Mesodermal cell (in vitro differentiated cells): ENCODE measurements around the gene OPCML.

Source experiments
- H3K27ac ChIP-seq: 2 replicates; pipeline ENCODE4 v1.7.0; 2013; ENCODE audit warnings: mild to moderate bottlenecking, low read depth, low read length, moderate library complexity; ENCODE audit not compliant: severe bottlenecking
- H3K36me3 ChIP-seq: 2 replicates; pipeline ENCODE4 v1.7.1; 2013; ENCODE audit warnings: mild to moderate bottlenecking, low read length, moderate library complexity; ENCODE audit not compliant: control insufficient read depth, insufficient read depth
- H3K4me1 ChIP-seq: one replicate; pipeline ENCODE4 v1.7.1; 2013; ENCODE audit warnings: mild to moderate bottlenecking, low read length; ENCODE audit not compliant: insufficient read depth, control insufficient read depth, poor library complexity, severe bottlenecking
- H3K4me3 ChIP-seq: 2 replicates; pipeline ENCODE4 v1.7.0; 2013; ENCODE audit warnings: low read length, control low read depth, mild to moderate bottlenecking; ENCODE audit not compliant: insufficient read depth, poor library complexity, severe bottlenecking; ENCODE audit errors: extremely low read depth
- H3K9me3 ChIP-seq: 2 replicates; pipeline ENCODE4 v1.7.1; 2013; ENCODE audit warnings: mild to moderate bottlenecking, low read length, moderate library complexity; ENCODE audit not compliant: control insufficient read depth
- WGBS, 2 experiments: methylation state at CpG; one replicate each; pipeline ENCODE4 v1.1.5; 2013; ENCODE audit warnings: missing lambda C conversion rate in 2 of 2; ENCODE audit not compliant: insufficient coverage in 2 of 2; 5-methylcytosine and 5-hydroxymethylcytosine counted together

OPCML gene

DNA sequence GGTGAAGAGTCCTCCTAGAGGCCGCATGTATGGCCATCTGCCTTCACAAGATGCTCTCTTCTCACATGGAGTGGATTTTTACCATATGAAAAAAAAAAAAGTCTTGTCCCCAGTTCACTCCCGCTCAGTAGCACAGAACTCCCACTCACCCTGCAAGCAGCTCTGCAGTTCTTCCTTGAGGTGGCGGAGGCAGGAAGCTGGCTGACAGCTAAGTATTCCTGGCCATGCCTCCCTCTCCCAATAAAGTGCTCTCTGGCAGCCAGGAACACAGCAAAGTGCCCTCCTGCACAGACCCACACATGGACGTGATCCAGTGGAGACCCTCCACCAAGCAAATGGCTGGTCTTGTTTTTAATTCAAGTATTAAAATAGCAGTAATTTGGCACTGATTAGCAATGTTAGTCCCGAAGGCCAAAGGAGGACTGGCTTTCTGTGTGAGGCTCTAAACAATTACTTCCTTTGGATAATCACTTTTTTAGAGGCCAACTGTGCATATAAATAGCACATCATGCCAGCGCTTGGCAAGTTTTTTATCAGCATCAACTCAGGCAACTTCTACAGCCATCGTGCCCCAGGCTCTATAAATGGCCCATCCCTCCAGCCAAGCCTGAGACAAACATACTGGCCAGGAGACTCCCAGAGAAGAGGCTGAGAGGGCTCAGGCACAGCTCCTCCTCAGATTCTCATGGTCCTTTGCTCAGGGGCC, 413.6 kb downstream of the OPCML start:
- Histone ChIP-seq H3K36me3 (no peaks in the 10 kb centered on the region), H3K4me3 (no peak overlapping the region), H3K27ac (no peak overlapping the region), H3K4me1 (no peaks in the 10 kb centered on the region), H3K9me3 (no peaks in the 10 kb centered on the region)
- WGBS, 2 experiments = 81 to 100% methylated on average over 4 to 6 of the region's 7 CpGs

DNA sequence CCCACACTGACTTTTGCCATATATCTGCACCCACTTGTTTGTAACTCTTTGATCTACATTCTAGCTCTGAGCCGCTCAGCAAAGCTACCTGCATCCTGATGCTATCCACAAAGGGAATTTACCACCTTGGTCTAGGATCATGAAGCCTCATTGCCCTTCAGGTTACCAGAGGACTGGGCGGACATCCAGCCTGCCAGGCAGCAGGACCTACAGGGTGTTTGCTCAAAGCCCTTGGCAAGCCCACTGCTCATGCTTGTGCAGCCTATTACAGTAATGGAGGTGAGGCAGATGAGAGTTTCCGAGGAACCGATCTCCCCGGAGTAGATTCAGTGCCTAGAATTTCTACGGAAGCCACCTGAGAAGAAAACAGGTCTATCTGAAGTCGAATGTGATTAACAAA, 417.2 kb downstream of the OPCML start:
- Histone ChIP-seq H3K4me1 (no peaks in the 10 kb centered on the region), H3K4me3 (no peak overlapping the region), H3K27ac (no peak overlapping the region), H3K36me3 (no peaks in the 10 kb centered on the region), H3K9me3 (no peaks in the 10 kb centered on the region)
- 89 to 95% methylated on average over 5 of the region's 7 CpGs for WGBS, 2 experiments

DNA sequence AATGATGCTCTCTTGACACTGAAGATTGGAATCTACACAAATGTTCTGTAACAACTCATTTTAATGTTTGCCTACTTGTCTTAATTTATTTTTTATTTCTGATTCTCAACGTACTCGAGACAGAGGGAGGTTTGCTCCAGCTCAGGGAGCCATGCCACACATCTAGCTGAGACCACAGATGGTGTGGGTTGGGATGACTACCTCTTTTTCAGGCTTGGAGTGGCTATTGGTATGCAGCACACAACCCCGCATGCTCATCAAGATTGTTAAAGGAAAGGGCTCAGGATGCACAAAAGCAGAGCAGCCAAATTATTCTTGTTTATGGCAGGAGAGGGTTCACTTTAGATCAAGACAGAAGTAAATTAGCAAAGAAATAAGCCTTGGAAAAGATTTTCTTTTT, 424.5 kb downstream of the OPCML start:
- 61 to 86% methylated on average over 1 to 3 of the region's 3 CpGs for WGBS, 2 experiments
- Histone ChIP-seq H3K36me3 (no peaks in the 10 kb centered on the region), H3K4me3 (no peak overlapping the region), H3K4me1 (no peaks in the 10 kb centered on the region), H3K9me3 (no peaks in the 10 kb centered on the region), H3K27ac (no peak overlapping the region)

DNA sequence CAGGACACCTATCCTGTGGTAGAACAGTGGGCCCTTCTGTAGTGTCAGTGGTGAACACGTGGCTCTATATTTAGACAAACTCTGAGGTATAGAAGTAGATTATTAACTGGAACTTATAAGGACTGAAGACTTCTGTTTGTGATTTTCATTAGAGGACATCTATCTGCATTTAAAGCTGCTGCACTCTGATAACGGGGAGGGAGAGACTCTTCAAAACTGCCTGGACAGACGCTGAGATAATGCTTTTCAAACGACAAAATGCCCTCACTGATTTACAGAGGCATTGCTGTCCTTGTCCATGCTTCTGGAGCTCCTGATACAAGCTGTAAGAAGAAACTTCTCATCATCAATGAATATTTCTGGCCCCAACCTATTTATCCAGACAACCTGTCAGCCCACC, 425.2 kb downstream of the OPCML start:
- no peak overlapping the region for H3K4me3 ChIP-seq
- no peak overlapping the region for H3K27ac ChIP-seq
- no peaks in the 10 kb centered on the region for H3K9me3 ChIP-seq
- H3K36me3 ChIP-seq = no peaks in the 10 kb centered on the region
- 70 to 94% methylated on average over 3 to 4 of the region's 4 CpGs for WGBS, 2 experiments
- no peaks in the 10 kb centered on the region for H3K4me1 ChIP-seq

DNA sequence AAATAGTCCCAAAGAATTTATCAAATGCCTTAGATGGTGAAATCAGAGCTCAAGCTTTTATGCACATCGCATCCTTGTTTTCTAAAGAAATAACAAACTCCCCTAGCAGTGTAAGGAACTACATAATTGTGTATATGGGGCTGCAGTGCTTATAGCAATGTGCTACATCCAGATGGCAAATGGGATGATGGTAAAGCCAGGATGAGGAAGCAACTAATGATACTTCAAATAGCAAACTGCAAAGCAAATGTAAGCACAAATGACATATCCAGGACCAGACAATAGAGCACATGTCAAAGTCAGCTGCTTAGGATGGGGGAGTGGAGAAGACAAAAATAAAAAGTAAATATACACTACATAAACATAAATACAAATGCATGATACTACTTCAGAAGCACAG, 425.9 kb downstream of the OPCML start:
- Histone ChIP-seq H3K36me3 (no peaks in the 10 kb centered on the region), H3K4me1 (no peaks in the 10 kb centered on the region), H3K9me3 (no peaks in the 10 kb centered on the region), H3K4me3 (no peak overlapping the region), H3K27ac (no peak overlapping the region)
- WGBS, 2 experiments = no CpG with 5 or more reads among the region's 1 CpG

DNA sequence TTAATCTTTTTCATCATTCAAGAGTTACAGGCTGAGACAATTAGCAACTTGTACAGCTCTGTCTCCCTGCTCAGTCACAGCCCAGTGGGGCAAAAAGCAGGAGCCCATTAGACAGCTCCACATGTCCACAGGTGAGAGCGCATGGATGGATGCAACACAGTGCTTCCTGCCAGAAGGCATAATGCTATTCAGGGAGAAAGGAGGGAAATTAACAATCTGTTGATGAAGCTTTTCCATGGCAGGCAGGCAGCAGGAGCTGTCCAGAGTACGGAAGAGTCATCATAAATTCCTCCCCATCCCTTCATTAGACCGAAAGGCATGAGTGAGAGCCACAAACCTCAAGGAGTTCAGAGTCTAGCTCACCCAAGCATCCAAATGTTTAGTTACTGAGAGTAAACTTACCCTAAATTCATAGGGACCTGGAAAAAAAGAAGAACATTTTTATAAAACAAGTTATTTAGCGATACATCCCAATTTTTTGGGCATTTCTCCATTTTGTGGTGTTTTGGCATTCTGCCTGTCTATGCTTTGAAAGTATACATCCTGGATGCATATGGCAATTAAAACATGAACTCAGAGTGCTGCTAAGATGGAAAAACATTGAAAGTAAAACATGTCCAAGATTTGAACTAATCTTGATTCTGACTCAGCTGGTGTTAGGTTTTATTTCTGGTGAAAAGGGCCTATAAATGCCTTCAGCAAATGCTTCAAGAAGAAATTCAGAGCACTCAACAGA, 428.1 kb downstream of the OPCML start:
- H3K27ac ChIP-seq = no peak overlapping the region
- no peaks in the 10 kb centered on the region for H3K4me1 ChIP-seq
- no peaks in the 10 kb centered on the region for H3K9me3 ChIP-seq
- no peaks in the 10 kb centered on the region for H3K36me3 ChIP-seq
- 70 to 92% methylated on average over 2 to 3 of the region's 4 CpGs for WGBS, 2 experiments
- no peak overlapping the region for H3K4me3 ChIP-seq

DNA sequence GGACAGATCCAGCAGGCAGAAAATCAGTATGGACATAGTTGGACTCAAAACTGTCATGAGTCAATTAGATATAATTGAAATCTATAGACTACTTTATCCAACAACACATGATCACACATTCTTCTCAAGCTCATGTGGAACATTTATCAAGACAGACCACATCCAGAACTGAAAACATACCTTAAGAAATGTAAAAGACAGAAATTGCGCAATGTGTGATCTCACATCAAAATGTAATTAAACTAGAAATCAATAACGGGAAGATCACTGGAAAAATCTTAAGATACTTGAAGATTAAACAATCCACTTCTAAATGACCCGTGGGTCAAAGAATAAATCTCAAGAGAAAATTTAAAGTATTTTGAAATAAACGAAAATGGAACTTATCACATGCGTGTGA, 435.3 kb downstream of the OPCML start:
- no peaks in the 10 kb centered on the region for H3K4me1 ChIP-seq
- no peaks in the 10 kb centered on the region for H3K9me3 ChIP-seq
- 100% methylated on average over 1 of the region's 5 CpGs; no CpG with 5 or more reads in 1 of the 2 experiments for WGBS, 2 experiments
- no peak overlapping the region for H3K27ac ChIP-seq
- H3K36me3 ChIP-seq = no peaks in the 10 kb centered on the region
- H3K4me3 ChIP-seq = no peak overlapping the region

DNA sequence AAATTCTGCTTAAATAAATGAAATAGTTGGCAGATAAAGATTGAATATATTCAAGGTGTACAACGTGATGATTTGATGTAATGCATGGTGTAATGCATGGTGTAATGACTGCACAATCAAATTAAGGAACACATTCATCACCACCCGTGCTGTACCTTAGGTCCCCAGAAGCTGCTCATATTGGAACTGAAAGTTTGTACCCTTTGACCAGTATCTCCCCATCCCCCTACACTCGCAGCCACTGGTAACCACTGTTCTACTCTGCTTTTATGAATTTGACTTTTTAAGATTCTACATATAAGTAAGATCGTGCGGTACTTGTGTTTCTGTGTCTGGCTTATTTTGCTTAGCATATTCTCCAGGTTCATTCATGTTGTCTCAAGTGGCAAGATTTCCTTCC, 445.8 kb downstream of the OPCML start:
- H3K4me1 ChIP-seq = no peaks in the 10 kb centered on the region
- no peaks in the 10 kb centered on the region for H3K9me3 ChIP-seq
- no peak overlapping the region for H3K27ac ChIP-seq
- WGBS, 2 experiments = 80% methylated on average over 1 of the region's 5 CpGs; no CpG with 5 or more reads in 1 of the 2 experiments
- no peaks in the 10 kb centered on the region for H3K36me3 ChIP-seq
- no peak overlapping the region for H3K4me3 ChIP-seq

DNA sequence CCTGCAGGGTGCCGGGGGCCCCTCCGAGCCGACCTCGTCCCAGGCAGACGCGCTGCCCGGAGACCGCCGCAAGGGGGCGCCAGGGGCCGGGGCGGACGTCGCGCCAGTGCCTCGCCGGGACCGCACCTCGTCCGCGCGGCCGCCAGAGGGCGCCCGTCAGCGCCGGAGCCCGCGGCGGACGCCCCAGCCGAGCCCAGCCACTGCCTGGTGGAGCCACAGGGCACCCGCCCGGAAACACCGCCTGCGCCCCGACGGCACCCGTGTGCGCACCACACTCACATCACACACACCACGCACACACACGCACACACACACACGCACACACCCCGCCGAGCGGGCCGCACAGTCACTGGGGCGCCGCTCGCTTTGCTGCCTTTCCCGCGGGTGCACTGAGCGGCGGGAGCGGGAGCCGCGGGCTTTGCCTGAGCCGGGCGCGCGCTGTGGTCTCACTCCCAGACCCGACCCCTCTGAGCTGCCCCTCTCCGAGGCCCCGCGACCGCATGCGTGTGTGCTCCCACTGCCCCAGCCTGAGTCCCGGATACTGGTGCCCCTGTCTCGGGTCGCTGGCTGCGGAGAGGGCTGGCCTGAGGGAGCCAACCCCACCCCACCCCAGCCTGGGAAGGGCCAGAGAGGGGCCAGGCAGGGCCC, 449.3 kb downstream of the OPCML start:
- Histone ChIP-seq H3K4me3 (peak overlapping the region; percentile 36), H3K9me3 (no peaks in the 10 kb centered on the region), H3K27ac (no peak overlapping the region), H3K4me1 (no peaks in the 10 kb centered on the region), H3K36me3 (no peaks in the 10 kb centered on the region)
- 1 to 6% methylated on average over 26 to 56 of the region's 71 CpGs for WGBS, 2 experiments

DNA sequence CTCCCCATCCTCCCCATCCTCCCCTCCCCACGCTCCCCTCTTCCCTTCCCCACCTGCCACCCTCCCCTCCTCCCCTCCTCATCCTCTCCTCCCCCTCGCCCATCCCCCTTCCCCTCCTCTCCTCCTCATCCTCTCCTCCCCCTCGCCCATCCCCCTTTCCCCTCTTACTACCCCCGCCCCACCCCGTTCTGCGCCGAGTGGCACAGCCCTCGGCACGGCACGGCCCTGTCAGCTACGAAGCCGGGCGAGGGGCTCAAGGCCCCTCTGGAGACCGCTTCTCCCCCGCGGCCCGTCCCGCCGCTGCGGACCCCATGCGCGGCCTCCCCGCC, 449.9 kb downstream of the OPCML start:
- peak overlapping the region; percentile 36 for H3K4me3 ChIP-seq
- WGBS, 2 experiments = 0 to 11% methylated on average over 10 to 11 of the region's 23 CpGs
- no peaks in the 10 kb centered on the region for H3K36me3 ChIP-seq
- H3K27ac ChIP-seq = no peak overlapping the region
- no peaks in the 10 kb centered on the region for H3K4me1 ChIP-seq
- H3K9me3 ChIP-seq = no peaks in the 10 kb centered on the region
